ENCODE measurements around the gene HS6ST1.

- no peak for TF ChIP-seq CTCF (IDR thresholded peaks at IDR 0.05 in 4 of 5, conservative IDR thresholded peaks at IDR 0.05 in 1 of 5)
- no peak for TF ChIP-seq POLR2A (IDR thresholded peaks at IDR 0.05)
These were observed 12.4 kb downstream of the HS6ST1 start for GRCh38 chr2:128306081-128306930.
